ENCODE results near the gene AIF1L.

Gene AIF1L

GRCh38 chr9:131078427-131079366, 17.6 kb upstream of the AIF1L start:
- no peak for DNase-seq

DNA sequence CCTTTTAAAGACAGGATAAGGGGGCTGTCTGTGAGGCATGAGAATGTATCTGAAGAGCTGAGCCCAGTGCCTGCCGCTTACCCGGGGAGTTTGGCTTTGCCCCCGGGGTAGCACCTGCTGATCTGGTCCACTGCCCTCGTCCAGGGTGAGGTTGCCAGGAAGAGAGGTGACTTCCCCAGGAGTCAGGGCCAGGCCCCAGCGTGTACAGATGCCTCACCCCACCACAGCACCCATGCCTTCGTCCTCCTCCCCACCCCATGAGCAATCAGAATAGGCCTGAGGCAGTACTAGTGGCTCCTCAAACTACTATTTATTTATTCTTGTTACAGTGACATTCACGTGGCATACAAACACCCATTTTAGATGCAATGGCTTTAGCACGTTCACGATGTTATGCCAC, 15.7 kb upstream of the AIF1L start:
- no peak for DNase-seq

- no peak for DNase-seq
Observed at GRCh38 chr9:131081868-131082267, 14.5 kb upstream of the AIF1L start.

- DNase-seq: no peak
Observed at GRCh38 chr9:131082774-131083512, 13.4 kb upstream of the AIF1L start.

- DNase-seq: no peak
Observed at GRCh38 chr9:131084661-131085369, 11.5 kb upstream of the AIF1L start.

- DNase-seq: no peak
Observed at GRCh38 chr9:131085370-131086122, 10.8 kb upstream of the AIF1L start.

DNA sequence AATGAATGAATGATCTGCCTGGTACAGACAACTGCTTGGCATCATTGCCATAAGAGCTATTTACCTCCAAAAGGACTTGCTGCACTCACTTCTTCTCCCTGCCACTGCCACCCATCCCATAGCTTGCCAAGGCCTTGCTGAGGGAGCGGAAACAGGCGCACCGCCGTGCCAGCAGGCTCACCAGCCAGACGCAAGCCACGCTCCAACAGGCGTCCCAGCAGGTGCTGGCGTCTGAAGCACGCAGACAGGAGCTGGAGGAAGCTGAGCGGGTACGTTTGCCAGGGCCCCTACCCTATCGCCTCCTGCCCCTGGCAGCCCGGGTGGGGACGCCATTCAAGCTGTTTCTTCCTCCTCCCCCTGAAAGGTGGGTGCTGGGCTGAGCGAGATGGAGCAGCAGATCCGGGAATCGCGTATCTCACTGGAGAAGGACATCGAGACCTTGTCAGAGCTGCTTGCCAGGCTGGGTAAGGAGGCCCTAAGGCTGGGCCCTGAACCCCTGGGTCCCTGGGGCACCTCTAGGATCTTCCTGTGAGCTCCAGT, 8.9 kb upstream of the AIF1L start:
- DNase-seq: no peak

DNA sequence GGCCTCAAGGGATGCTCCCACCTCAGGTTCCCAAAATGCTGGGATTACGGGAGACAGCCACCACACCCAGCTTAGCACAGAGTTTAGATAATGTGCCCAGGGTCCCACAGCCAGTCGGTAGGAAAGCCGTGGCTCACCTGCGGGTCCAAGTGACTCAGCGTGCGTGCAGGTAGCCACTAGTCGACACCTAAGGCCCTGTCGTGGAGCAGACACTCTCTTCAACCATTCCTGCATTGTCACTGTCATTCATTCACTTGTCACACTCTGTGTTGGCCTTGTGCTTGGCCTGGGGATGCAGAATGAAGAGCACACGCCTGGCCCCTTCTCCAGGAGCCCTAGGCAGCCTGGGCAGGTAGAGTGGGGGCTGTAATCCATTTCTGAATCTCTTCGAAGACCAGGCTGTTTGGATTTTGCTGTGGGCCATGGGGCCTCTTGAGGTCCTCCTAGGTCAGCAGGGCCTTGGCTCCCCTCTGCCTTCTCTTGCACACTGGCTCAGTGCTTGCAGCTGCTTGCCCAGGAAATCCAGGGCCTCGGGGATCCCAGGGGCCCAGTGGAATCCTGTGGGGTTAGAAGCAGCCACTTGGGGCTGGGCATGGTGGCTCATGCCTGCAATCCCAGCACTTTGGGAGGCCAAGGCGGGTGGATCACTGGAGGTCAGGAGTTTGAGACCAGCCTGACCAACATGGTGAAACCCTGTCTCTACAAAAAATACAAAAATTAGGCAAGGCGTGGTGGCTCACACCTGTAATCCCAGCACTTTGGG, 6.1 kb upstream of the AIF1L start:
- no peak for DNase-seq

DNA sequence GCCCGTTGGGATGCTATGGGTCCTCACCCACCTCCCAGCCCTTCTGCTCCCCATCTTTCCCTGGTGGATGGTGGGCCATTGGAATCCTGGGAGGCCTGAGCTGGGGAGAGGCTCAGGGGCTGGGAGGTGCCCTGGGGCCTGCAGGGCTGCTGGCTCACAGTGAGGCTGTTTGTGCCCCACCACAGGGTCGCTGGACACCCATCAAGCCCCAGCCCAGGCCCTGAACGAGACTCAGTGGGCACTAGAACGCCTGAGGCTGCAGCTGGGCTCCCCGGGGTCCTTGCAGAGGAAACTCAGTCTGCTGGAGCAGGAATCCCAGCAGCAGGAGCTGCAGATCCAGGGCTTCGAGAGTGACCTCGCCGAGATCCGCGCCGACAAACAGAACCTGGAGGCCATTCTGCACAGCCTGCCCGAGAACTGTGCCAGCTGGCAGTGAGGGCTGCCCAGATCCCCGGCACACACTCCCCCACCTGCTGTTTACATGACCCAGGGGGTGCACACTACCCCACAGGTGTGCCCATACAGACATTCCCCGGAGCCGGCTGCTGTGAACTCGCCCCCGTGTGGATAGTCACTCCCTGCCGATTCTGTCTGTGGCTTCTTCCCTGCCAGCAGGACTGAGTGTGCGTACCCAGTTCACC, 4.9 kb upstream of the AIF1L start:
- DNase-seq: no peak

- no peak for DNase-seq
Observed at GRCh38 chr9:131092030-131092429, 4.3 kb upstream of the AIF1L start.

GRCh38 chr9:131092548-131093440, 3.5 kb upstream of the AIF1L start:
- DNase-seq: no peak

GRCh38 chr9:131094015-131094414, 2.3 kb upstream of the AIF1L start:
- no peak for DNase-seq

DNA sequence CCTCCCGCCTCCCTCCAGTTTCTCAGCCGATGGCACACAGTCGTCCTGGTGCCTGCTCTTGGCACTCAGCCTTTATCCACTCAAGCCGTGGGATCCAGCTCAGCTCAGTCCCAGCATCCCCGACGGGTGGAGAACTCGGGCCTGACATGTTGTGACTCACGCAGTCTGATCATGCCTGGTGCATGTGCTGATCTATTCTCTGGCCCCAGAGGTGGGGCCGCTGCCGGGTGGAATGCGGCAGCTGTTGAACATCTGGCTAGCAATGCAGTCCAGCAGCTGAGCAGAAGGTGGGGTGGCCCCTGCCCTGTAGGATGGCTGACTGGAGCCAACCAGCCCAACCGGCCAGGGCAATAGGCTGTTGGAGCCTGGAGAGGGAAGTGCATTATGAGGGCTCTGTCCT, 1.7 kb upstream of the AIF1L start:
- DNase-seq: no peak

GRCh38 chr9:131095666-131096268, 564 bp upstream of the AIF1L start:
- DNase-seq: no peak

DNA sequence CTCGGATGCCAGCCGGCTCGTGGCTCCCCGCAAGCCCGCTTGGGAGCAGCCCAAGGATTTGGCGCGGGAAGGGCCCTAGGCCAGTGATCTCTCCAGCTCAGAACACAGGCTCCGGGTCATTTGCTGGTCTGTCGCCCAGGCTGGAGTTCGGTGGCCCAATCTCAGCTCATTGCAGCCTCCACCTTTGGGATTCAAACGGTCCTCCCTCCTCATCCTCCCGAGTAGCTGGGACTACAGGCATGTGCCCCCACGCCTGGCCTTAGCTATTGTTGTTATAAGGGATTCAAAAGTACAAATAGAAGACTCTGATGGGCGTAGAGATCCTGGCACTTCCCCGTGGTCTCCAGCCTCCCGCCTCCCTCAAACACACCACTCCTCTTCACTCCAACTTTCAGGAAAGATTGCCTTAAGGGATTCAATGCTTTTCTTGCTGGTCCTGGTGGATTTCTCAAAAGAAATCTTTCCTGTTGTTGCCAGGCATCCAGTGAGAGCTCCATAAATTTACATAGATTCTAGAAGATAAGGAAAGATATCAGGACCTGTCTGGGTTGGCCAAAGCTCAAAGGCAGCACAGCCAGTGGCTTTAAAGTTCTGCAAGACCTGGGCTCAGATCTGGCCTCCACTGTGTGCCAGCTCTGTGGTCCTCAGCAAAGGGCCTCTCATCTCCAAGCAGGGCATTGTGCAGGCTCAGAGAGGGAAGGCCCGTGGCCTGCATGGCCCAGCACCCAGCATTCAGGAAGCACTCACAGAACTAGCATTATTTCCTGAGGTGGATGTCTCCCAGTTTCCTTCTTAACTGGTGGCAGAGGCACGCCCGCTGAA, 1.0 kb downstream of the AIF1L start:
- DNase-seq: no peak

DNA sequence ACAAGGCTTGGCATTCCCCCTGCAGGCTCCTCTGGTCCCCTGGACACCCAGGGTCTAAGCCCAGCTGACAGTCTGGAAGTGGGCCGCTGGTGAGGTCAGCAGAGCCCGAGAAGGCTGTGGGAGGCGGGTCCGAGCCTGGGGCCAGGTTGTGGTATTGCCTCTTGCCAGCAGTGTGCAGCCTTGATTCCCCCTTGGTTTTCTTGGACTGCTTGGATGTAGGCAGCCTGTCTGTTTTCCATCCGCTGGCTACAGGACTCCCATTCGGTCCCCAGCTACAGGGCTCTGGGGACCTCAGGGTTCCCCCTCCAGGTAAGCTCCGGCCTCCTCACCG, 1.6 kb downstream of the AIF1L start:
- no peak for DNase-seq

DNA sequence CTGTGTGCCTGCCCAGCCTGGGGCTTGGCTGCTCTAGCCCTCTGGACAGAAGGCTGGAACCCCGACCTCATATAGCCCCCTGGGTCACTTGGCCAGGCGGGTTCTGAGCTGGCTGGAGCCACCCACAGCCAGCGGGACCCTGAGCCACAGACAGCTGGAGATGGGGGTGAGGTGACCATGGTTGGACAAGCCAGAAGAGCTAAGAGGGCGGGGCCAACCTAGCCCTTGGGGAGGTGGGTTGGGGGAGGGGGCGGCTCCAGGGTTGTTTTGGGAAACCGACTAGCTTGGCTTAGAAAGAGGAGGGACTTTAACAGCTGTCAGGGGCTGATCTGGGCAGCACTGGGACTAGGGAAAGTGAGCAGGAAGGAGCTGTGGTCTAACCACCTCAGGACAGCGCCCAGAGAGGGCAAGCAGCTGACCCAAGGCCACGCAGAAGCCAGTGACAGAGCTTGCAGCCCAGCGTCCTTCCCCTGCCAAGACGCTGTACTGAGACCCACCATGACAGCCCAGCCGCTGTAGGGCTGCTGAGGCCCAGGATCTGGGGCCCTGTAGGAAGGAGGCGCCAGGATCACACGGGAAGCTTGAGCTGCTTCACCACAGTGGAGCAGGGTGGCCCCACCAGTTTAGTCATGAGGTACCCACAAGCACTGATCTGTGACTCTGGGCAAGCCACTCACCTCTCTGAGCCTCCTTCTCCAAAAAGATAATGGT, 2.2 kb downstream of the AIF1L start:
- DNase-seq: no peak

- DNase-seq: no peak
Observed at GRCh38 chr9:131099102-131099606, 2.8 kb downstream of the AIF1L start.

Measured in CD4-positive, alpha-beta T cell treated with Interleukin-17A for 4 hours (primary cell).